SK-N-SH (cell line): Measurements from ENCODE around the gene C17orf114.

Experiments used
- ELF1 ChIP-seq: IDR thresholded peaks from 2 replicates; pipeline ENCODE4 v1.4.0; 2012
- EP300 ChIP-seq, 2 experiments: IDR thresholded peaks; 2 replicates each; pipeline versions ENCODE4 v1.4.0 to v1.6.1; 2012; ENCODE audit warnings: borderline replicate concordance in 1 of 2, low read depth in 1 of 2, low read length in 1 of 2
- FOXJ3 ChIP-seq: sonication (generic); formaldehyde crosslinking; IDR thresholded peaks from 2 replicates; pipeline ENCODE4 v1.5.1; 2020; ENCODE audit warnings: mild to moderate bottlenecking, missing genetic modification reagents
- GABPA ChIP-seq: IDR thresholded peaks from 2 replicates; pipeline ENCODE4 v1.4.0; 2012; ENCODE audit warnings: low read depth, mild to moderate bottlenecking
- NFIC ChIP-seq: IDR thresholded peaks from 2 replicates; pipeline ENCODE4 v1.4.0; 2012; ENCODE audit warnings: borderline replicate concordance
- NRF1 ChIP-seq: IDR thresholded peaks from 2 replicates; pipeline ENCODE4 v1.6.1; 2012; ENCODE audit warnings: low read depth, mild to moderate bottlenecking, low read length
- POLR2AphosphoS5 ChIP-seq: IDR thresholded peaks from 2 replicates; pipeline ENCODE4 v1.6.1; 2012; ENCODE audit warnings: low read depth, low read length
- RCOR1 ChIP-seq: fragments of 150-350 bp; IDR thresholded peaks from 2 replicates; pipeline ENCODE4 v1.6.1; 2017; ENCODE audit warnings: antibody characterized with exemption, low read length
- REST ChIP-seq: IDR thresholded peaks from 2 replicates; pipeline ENCODE4 v1.6.1; 2012; ENCODE audit warnings: mild to moderate bottlenecking, low read depth, low read length, moderate library complexity
- RXRA ChIP-seq: IDR thresholded peaks from 2 replicates; pipeline ENCODE4 v1.4.0; 2012; ENCODE audit warnings: low read depth, mild to moderate bottlenecking, borderline replicate concordance
- SIN3A ChIP-seq: IDR thresholded peaks from 2 replicates; pipeline ENCODE4 v1.6.1; 2012; ENCODE audit warnings: low read depth, mild to moderate bottlenecking, low read length, moderate library complexity, borderline replicate concordance
- SMC3 ChIP-seq: IDR thresholded peaks from 2 replicates; pipeline ENCODE4 v1.6.1; 2012; ENCODE audit warnings: low read depth, low read length, improper control_type of control experiment
- TEAD4 ChIP-seq: IDR thresholded peaks from 2 replicates; pipeline ENCODE4 v1.4.0; 2012; ENCODE audit warnings: mild to moderate bottlenecking, borderline replicate concordance; ENCODE audit not compliant: insufficient read depth
- YY1 ChIP-seq: IDR thresholded peaks from 2 replicates; pipeline ENCODE4 v1.4.0; 2012; ENCODE audit warnings: low read depth, mild to moderate bottlenecking
- ZBTB33 ChIP-seq: IDR thresholded peaks from 2 replicates; pipeline ENCODE4 v1.4.0; 2012; ENCODE audit warnings: low read depth, borderline replicate concordance
- TF ChIP-seq, protein P1 (sequence below): fragments of 200-600 bp; sonication (generic); IDR thresholded peaks from 2 replicates; pipeline ENCODE4 v1.6.1; 2017; ENCODE audit warnings: antibody characterized with exemption, mild to moderate bottlenecking, moderate library complexity
- TF ChIP-seq, protein P2 (sequence below): fragments of 150-350 bp; IDR thresholded peaks from 2 replicates; pipeline ENCODE4 v1.6.1; 2016; ENCODE audit warnings: mild to moderate bottlenecking, low read depth, low read length

Gene C17orf114

DNA sequence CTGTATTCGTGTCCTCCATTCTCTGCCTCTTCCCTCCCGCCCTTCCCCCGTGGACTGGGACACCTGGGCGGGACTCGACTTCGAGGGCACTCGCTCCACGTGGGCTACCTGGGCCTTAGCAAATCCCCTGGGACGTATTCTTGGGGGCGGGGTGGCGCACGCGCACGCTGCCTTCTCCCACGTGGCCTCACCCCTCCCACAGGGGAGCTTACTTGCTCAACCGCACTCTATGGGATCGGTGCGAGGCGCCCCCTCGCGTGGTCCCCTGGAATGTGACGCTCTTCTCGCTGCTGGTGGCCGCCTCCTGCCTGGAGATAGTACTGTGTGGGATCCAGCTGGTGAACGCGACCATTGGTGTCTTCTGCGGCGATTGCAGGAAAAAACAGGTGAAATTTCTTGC, 19.5 kb downstream of the C17orf114 start (continued):
- TF ChIP-seq, protein P1, sequence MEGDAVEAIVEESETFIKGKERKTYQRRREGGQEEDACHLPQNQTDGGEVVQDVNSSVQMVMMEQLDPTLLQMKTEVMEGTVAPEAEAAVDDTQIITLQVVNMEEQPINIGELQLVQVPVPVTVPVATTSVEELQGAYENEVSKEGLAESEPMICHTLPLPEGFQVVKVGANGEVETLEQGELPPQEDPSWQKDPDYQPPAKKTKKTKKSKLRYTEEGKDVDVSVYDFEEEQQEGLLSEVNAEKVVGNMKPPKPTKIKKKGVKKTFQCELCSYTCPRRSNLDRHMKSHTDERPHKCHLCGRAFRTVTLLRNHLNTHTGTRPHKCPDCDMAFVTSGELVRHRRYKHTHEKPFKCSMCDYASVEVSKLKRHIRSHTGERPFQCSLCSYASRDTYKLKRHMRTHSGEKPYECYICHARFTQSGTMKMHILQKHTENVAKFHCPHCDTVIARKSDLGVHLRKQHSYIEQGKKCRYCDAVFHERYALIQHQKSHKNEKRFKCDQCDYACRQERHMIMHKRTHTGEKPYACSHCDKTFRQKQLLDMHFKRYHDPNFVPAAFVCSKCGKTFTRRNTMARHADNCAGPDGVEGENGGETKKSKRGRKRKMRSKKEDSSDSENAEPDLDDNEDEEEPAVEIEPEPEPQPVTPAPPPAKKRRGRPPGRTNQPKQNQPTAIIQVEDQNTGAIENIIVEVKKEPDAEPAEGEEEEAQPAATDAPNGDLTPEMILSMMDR, result peak; percentile 21; the same call in 1 of the 2 replicates
- no peak for TF ChIP-seq TEAD4
- no peak for TF ChIP-seq REST
- no peak for TF ChIP-seq RXRA
- TF ChIP-seq ELF1, result no peak
- 0 out of 2 replicates have a peak, but pooled peaks have one; percentile 17 for TF ChIP-seq NRF1
- no peak for TF ChIP-seq YY1
- no peak for TF ChIP-seq RCOR1
- no peak for TF ChIP-seq NFIC
- TF ChIP-seq GABPA, result no peak
- no peak for TF ChIP-seq SMC3
- TF ChIP-seq SIN3A, result no peak
- no peak for TF ChIP-seq POLR2AphosphoS5
- TF ChIP-seq EP300 (IDR thresholded peaks at IDR 0.05; ENCODE audit: borderline replicate concordance in 1 of 2, low read depth in 1 of 2, low read length in 1 of 2), result no peak
- no peak for TF ChIP-seq ZBTB33
- TF ChIP-seq FOXJ3 (CRISPR knock-in tag), result no peak
- TF ChIP-seq, protein P2, sequence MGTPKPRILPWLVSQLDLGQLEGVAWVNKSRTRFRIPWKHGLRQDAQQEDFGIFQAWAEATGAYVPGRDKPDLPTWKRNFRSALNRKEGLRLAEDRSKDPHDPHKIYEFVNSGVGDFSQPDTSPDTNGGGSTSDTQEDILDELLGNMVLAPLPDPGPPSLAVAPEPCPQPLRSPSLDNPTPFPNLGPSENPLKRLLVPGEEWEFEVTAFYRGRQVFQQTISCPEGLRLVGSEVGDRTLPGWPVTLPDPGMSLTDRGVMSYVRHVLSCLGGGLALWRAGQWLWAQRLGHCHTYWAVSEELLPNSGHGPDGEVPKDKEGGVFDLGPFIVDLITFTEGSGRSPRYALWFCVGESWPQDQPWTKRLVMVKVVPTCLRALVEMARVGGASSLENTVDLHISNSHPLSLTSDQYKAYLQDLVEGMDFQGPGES, result no peak
